ENCODE data around the gene C2orf72.

C2orf72 gene

GRCh38 chr2:231037202-231037730 is at the start of gene C2orf72:
Gene C2orf72 (plus strand): TSS chr2:231037523. CDS start chr2:231037566, 43 bp downstream.
- Histone ChIP-seq H3K27ac (no peak within 1 kb of the TSS), H3K27me3 (peaks cover 93% of the 10 kb centered on the region), H3K4me3 (ENCODE audit: low read depth in 1 of 2, low read length in 1 of 2) (no peak within 1 kb of the TSS), H3K9me3 (no peaks in the 10 kb centered on the region), H3K4me1 (ENCODE audit: control insufficient read depth in 1 of 2, insufficient read depth in 1 of 2, low read depth in 1 of 2, low read length in 1 of 2) (no peaks in the 10 kb centered on the region), H3K36me3 (no peaks in the 10 kb centered on the region)
- no peak for TF ChIP-seq CTCF (IDR thresholded peaks at IDR 0.05)

GRCh38 chr2:230989731-230990130 is 47.6 kb upstream of the C2orf72 start:
- peaks cover 3 to 7% of the 10 kb centered on the region in 2 experiments for H3K4me1 ChIP-seq (ENCODE audit: control insufficient read depth in 1 of 2, insufficient read depth in 1 of 2, low read depth in 1 of 2, low read length in 1 of 2)
- H3K27me3 ChIP-seq, result peaks cover 80% of the 10 kb centered on the region
- H3K27ac ChIP-seq, result no peak overlapping the region
- no peaks in the 10 kb centered on the region for H3K36me3 ChIP-seq
- no peak for TF ChIP-seq CTCF (IDR thresholded peaks at IDR 0.05)
- no peaks in the 10 kb centered on the region for H3K9me3 ChIP-seq
- no peak overlapping the region for H3K4me3 ChIP-seq (ENCODE audit: low read depth in 1 of 2, low read length in 1 of 2)

GRCh38 chr2:230990131-230990898 is 47.0 kb upstream of the C2orf72 start:
- Histone ChIP-seq H3K36me3 (no peaks in the 10 kb centered on the region), H3K9me3 (no peaks in the 10 kb centered on the region), H3K27me3 (peaks cover 85% of the 10 kb centered on the region), H3K4me1 (ENCODE audit: control insufficient read depth in 1 of 2, insufficient read depth in 1 of 2, low read depth in 1 of 2, low read length in 1 of 2) (peaks cover 3 to 7% of the 10 kb centered on the region in 2 experiments), H3K4me3 (ENCODE audit: low read depth in 1 of 2, low read length in 1 of 2) (no peak overlapping the region), H3K27ac (no peak overlapping the region)
- TF ChIP-seq CTCF (IDR thresholded peaks at IDR 0.05), result no peak

- peaks cover 86% of the 10 kb centered on the region for H3K27me3 ChIP-seq
- TF ChIP-seq CTCF (IDR thresholded peaks at IDR 0.05), result no peak
- peaks cover 3 to 7% of the 10 kb centered on the region in 2 experiments for H3K4me1 ChIP-seq (ENCODE audit: control insufficient read depth in 1 of 2, insufficient read depth in 1 of 2, low read depth in 1 of 2, low read length in 1 of 2)
- H3K36me3 ChIP-seq, result no peaks in the 10 kb centered on the region
- H3K4me3 ChIP-seq (ENCODE audit: low read depth in 1 of 2, low read length in 1 of 2), result no peak overlapping the region
- H3K27ac ChIP-seq, result no peak overlapping the region
- no peaks in the 10 kb centered on the region for H3K9me3 ChIP-seq
These were observed 46.5 kb upstream of the C2orf72 start for GRCh38 chr2:230990899-230991150.

GRCh38 chr2:230991598-230991997 is 45.7 kb upstream of the C2orf72 start:
- TF ChIP-seq CTCF (IDR thresholded peaks at IDR 0.05), result no peak
- Histone ChIP-seq H3K27me3 (peaks cover 84% of the 10 kb centered on the region), H3K9me3 (no peaks in the 10 kb centered on the region), H3K4me3 (ENCODE audit: low read depth in 1 of 2, low read length in 1 of 2) (no peak overlapping the region), H3K27ac (no peak overlapping the region), H3K36me3 (no peaks in the 10 kb centered on the region), H3K4me1 (ENCODE audit: control insufficient read depth in 1 of 2, insufficient read depth in 1 of 2, low read depth in 1 of 2, low read length in 1 of 2) (peaks cover 3 to 7% of the 10 kb centered on the region in 2 experiments)
